HCEC 1CT (cell line): ENCODE results near the gene ZNF3.

Experiments
- DNase-seq: peaks from one replicate; pipeline ENCODE4 v3.0.0-alpha.2; 2017

ZNF3 gene

DNA sequence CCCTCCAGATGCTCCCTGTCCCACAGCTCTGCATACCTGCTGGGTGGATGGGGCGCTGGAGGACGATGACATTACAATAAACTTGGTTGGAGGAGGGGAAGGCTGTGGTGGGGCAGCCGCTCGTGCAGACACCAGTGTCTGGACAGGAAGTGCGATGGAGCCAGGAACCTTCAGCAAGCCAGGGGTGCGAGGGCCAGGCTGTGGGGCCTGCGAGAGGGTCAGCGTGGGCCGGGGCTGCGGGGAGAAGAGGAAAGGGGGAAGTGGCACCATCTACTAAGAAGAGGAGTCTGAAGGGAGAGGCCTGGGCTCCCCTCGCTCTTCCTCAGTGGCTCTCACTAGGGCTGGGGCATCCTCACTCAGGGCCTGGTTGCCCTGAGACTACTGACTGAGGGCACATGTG, 26.4 kb upstream of the ZNF3 start:
- no peak for DNase-seq

DNA sequence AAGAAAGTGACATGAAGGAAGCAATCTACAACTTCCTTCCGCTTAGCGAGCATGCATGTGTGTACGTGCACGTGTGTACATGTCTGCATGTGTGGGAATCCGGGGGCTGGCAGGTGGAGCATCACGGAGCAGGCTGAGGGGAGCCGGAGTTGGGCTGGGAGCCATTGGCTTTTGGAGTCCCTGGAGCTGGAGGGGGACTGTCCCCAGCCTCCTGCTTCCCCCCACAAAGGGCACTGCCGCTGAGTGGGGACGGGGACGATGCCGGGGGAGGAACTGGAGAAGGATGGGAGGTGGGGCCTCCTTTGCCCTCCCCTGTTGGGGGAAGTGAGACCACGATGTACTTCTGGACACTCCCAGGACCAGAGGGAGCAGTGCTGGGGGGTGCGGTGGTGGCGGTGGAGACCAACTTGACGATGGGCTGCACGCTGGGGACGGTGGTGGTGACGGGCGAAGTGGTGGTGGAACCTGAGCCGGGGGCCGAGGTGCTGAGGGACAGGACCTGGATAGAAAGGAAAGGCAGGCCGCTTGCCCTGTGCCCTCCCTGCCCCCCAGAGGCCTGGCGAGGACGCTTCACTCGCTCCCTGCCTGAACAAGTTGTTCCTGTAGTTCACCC, 25.7 kb upstream of the ZNF3 start:
- no peak for DNase-seq

DNA sequence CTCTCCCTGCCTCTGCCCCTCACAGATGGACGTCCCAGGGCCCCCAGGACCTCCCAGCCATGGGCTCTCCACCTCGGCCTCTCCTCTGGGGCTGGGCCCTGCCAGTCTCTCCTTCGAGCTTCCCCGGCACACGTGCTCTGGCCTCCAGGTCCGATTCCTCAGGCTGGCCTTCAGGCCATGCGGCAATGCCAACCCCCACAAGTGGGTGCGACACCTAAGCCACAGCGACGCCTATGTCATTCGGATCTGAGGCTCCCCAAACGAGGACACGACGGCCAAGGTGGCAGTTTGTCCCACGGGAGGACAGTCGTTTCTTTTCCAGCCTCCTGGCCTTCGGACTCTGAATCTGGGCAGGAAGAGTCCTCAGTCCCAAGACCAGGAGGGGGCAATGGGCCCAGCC, 25.1 kb upstream of the ZNF3 start:
- no peak for DNase-seq

DNA sequence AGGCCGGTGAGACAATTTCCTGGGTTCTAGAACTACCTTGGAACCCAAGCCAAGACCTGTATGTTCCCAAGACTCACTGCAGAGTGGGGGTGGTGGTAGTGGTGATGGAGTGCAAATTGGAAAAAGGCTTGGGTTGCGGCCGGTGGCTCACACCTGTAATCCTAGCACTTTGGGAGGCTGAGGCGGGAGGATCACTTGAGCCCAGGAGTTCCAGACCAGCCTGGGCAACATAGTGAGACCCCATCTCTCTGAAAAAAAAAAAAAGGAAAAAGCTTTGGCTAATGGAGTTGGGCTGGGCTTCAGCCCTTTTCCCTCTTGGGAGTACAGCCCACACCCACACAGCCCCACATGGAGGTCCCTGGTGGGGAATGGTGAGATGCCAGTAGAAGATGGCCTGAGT, 24.0 kb upstream of the ZNF3 start:
- DNase-seq: no peak

DNA sequence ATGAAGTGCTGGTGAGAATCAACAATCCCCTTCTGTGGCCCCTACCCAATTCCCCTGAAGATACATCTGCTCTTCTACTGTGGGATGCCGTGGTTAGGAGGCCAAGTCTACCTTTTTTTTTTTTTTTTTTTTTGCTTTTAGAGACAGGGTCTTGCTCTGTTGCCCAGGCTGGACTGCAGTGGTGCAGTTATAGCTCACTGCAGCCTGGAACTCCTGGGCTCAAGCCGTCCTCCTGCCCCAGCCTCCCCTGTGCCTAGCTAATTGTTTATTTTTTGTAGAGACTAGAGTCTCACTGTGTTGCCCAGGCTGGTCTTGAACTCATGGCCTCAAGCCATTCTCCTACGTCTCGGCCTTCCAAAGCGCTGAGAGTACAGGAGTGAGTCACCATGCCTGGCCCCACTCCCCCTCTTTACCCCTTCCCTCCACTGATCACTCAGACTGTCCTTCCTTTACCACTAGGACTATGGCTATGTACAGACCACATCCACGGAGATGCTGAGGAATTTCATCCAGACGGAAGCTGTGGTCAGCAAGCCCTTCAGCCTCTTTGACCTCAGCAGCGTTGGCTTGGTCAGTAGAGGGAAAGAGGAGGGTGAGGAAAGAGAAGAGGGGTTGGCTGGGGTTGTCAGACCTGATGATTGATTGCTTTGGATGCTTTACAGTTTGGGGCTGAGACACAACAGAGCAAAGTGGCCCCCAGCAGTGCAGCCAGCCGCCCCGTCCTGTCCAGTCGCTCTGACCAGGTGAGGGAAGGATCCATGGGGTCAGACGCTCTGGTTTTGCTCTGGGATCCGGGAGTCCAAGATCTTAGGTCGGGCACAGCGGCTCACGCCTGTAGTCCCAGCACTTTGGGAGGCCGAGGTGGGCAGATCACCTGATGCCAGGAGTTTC, 21.7 kb upstream of the ZNF3 start:
- DNase-seq: peak; percentile 98

DNA sequence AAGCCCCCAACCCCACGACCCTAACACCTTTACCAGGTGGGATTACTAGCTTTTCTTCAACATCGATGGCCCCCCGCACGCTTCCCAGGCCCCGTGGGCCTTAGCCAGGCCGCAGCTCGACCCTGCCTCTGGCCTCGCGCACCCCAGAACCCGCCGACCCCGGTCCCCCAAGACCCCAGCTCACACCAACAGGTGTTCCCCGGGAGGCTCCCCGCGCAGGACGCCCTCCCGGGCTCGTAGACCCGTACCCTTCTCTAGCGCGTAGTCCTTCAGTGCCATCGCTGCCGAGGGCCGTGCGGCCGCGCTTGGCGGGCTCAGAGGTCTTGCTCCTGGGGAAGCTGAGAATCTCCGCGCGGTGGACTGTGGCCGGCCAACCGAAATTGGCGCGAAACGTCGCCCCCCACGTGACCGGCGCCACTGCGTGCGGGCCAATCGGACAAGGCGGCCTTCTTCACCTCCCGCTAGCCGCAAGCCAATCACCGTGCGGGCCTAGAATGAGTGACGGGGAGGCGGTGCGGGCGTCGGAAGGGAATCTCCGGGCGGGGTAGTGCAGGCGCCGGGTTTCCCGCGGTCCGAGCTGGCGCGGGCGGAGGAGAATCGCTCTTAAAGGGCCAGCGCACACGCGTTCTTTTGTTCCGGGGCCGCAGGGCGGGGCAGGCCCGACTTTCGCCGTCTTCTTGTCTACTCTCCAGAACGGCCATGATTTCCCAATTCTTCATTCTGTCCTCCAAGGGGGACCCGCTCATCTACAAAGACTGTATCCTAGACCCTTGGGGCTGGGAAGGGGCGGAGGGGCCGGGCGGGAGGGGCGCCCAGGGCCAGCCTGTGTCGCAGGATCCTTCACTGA, 19.7 kb upstream of the ZNF3 start, which contains the start of the genes AP4M1 and MCM7:
Gene AP4M1 (plus strand): TSS at position 628 of the 847 bp plus-strand sequence. CDS start 72 bp downstream, at position 700.
Gene MCM7 (minus strand): TSS at position 382 of the 847 bp plus-strand sequence. CDS start 103 bp downstream, at position 279.
- DNase-seq: peak; percentile 100

DNA sequence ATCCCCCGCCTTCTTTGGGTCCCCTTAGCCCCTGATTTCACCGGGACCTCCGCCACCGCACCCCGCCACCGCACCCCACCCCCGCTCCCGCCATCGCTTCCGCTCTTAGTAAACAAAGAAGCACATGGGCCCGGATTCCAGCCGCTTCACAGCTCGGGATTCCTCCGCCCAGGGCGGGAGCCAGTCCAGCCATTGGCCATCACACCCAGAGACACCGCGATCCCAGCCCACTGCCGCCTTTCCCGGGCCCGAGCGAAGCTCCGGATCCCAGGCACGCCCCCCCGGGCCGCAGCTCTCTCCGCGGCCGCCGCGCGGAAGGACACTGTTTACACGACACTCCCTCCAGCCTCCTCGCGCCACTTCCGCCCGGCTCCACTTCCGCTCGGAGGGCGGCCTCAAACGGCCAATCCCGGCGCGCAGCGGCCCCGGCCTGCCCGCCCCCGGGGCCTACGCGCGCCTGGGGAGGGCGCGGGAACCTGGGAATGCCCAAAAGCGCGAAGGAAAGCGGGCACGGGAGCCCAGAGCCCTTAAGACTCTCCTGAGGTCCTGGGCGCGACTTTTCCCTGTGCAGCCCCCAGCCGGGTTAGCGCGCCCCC, 19.0 kb upstream of the ZNF3 start:
- peak; percentile 98 for DNase-seq

DNA sequence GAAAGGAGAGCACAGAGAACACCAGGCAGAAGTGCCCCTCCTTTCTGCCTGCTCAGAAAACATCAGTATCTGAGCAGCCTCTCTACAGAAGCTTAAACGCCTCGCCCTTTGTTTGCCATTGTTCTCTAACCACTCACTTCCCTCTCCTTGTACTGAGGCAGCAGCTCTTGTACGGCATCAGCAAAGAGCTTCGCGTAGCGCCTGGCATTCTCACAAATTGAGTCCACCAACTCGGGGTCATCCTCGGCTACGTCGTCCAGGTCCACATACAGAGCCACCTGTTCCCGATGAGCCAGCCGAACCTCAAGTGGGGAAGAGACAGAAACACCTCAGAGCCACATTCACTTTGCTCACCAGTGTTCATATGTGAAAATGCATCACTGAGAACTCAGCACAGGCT, 17.9 kb upstream of the ZNF3 start:
- DNase-seq: no peak

DNA sequence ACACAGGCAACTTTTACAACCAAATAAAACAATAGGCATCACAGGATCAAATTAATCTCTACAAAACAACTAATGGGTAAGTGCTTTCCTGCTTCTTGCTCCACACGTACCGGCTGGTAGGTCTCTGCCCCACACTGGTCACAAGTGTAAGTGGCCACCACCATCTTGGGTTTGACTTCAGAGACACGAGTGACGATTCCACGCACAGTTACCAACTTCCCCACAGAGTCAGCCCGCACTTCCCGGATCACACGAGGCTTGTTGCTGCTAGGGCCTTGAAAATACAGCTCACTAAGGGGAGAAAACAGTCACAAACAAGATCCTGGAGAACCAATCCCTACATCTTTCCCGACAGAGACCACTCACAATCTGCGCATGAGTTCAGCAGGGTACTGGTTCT, 17.4 kb upstream of the ZNF3 start:
- no peak for DNase-seq

DNA sequence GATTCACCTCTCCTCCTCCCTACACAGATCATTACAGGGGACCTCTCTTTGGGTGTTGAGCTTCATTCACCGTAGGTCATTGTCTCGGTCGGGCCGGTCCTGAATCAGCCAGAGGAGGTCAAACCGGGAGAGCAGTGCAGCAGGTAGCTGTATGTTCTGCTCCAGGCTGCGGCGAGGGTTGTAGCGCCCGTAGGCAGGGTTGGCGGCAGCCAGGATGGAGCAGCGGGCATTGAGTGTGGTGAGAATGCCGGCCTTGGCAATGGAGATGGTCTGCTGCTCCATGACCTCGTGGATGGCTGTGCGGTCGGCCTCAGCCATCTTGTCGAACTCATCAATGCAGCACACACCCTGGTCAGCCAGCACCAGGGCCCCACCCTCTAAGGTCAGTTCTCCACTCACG, 14.2 kb upstream of the ZNF3 start:
- no peak for DNase-seq

DNA sequence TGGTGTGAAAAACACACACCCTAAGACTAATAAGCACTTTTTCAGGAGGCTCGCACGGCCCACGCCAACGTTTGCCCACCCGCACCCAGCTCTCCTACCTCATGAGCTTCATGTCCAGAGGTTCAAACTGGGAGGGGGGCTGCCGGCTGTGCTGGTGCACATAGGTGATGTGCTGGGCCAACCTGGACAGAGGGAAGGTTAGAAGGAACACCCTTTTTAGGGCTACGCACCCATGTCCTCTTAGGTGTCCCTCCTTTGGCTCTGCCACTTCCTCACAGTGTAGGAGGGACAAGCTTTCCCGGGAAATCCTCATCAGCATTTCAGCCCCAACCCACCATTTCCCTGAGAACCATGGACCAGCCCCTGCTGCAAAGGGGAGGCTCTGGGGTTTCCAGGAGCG, 13.8 kb upstream of the ZNF3 start:
- no peak for DNase-seq

DNA sequence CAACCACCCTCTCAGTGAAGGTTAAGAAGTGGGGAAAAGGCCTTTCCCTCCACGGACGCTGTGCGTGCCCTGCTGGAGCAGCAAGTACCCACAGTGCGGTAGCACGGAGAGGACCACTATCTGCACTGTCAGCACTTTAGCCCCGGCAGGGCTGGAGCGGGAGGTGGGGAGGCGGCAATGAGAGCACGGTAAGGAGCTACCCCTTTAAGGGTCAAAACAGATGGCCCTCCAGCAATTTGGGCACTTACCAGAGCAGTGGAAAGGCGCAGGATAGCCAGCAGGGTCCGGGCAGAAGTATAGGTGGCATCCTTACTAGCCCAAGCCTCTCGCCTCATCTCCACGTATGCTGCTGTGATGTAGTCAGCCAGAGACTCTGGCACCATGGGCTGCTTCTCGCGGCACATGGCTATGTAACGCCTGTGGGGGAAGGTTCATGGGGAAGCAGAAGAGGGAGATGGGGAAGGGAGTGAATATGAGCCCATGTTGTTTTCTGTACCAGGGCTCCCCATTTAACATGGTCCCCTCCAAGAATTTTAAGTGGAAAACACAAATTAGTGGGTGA, 12.5 kb upstream of the ZNF3 start:
- no peak for DNase-seq

DNA sequence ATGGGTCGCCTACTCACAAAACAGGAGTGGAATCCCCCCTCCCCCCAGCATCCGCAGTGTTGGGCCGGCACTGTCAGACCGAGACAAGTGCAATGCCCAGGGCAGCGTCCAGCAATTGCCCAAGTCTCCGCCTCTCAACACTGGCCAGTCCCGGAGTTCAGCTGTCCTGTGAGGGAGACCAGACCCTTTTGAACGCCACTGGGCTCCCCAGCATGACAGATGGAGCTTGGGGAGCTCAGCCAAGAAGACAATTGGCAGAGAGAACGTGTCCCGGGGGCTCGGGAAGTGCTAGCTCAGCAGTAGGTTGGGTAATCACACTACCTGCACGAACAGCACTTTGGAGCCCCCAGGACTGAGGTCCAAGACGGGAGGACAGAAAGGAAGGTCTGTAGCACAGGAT, 12.0 kb upstream of the ZNF3 start:
- DNase-seq: no peak

DNA sequence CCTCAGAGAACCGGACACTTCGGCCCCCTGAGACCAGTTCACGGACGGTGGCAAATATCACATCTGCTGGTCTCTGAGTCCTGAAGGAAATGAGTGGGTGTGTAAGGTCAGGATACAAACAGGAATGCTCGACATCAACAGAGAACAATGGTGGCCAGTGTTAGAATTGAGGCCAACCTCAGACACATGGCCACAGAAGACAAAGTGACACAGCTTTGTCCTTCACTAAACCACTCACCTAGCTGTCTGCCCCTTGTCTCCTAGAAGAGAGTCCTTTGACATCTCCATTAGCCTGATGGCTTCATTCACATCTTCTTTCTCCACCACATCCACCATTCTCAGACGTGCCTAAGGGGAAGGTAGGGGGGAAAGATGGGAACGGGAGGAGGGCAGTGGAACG, 11.5 kb upstream of the ZNF3 start:
- no peak for DNase-seq

DNA sequence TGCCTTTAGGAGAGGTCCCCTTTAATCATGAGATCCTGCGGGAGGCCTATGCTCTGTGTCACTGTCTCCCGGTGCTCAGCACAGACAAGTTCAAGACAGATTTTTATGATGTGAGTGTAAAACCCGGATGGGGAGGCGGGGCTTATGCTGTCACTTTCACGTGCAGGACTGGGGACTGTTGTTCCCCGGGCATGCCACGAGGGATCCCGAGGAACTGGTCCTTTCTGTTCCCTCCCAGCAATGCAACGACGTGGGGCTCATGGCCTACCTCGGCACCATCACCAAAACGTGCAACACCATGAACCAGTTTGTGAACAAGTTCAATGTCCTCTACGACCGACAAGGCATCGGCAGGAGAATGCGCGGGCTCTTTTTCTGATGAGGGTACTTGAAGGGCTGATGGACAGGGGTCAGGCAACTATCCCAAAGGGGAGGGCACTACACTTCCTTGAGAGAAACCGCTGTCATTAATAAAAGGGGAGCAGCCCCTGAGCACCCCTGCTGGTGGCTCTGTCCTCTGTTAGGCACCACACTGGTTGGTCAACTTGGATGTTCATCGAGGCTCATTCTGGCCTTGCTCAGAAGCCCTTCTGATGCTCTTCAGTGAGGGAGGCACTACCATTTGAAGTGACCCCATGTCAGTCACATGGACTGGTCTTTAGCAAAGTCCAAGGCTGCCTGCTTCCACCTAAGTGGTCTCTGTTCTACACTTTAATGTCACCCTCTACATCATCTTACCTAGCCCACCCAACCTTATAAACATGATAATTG, 10.1 kb upstream of the ZNF3 start:
- DNase-seq: no peak

DNA sequence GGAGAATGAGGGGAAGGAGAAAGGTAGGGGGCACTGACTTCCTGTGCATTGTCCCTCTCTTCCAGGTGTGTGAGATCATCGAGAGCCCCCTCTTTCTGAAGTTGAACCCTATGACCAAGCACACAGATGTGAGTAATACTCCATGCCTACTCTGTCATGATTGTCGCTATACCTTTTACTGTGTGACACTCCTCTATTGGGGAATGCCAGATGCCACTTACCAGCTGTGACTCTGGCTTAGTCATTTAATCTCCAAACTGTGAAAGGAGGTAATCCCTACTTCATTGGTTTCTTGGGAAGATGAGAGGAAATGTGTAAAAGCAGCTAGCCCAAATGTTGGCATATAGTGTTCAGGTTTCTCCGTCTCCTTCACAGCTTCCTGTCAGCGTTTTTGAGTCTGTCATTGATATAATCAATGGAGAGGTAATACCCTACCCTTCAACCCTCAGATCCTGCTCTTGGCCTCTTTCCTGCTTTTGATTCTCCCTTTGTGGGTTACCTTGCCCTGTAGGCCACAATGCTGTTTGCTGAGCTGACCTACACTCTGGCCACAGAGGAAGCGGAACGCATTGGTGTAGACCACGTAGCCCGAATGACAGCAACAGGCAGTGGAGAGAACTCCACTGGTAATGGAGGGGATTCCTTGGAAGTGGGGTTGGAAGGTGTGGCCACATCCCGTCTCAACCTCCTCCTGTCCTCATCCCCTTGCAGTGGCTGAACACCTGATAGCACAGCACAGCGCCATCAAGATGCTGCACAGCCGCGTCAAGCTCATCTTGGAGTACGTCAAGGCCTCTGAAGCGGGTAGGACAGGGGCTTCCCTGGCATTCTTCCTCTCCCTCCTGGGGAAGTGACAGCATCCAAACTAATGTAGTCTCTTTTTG, 9.2 kb upstream of the ZNF3 start:
- DNase-seq: peak; percentile 28

DNA sequence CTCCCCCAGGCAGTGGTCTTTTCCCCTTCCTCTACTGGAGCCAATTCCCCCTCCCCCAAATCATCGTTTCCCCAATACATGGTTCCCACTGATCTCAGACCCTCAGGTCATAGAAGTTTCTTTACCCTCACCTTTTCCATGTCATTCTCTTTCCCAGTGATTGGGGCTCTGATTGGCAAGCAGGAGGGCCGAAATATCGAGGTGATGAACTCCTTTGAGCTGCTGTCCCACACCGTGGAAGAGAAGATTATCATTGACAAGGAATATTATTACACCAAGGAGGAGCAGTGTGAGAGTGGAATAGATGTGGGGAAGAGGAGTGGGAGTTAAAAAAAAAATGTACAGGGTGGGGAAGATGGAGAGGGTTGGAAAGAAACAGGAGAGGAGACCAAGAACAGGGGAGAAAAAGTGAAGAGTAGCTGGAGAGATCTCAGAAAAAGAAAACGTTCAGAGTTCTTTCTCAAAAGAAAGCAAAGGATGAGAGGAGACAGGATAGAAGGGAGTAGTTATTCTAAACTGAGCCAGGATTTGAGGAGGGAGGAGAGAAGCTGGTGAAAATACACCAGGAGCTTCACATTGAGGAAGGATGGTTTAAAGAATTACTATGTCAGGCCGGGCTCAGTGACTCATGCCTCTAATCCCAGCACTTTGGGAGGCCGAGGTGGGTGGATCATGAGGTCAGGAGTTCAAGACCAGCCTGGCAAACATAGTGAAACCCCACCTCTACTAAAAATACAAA, 8.1 kb upstream of the ZNF3 start:
- DNase-seq: peak; percentile 62

DNA sequence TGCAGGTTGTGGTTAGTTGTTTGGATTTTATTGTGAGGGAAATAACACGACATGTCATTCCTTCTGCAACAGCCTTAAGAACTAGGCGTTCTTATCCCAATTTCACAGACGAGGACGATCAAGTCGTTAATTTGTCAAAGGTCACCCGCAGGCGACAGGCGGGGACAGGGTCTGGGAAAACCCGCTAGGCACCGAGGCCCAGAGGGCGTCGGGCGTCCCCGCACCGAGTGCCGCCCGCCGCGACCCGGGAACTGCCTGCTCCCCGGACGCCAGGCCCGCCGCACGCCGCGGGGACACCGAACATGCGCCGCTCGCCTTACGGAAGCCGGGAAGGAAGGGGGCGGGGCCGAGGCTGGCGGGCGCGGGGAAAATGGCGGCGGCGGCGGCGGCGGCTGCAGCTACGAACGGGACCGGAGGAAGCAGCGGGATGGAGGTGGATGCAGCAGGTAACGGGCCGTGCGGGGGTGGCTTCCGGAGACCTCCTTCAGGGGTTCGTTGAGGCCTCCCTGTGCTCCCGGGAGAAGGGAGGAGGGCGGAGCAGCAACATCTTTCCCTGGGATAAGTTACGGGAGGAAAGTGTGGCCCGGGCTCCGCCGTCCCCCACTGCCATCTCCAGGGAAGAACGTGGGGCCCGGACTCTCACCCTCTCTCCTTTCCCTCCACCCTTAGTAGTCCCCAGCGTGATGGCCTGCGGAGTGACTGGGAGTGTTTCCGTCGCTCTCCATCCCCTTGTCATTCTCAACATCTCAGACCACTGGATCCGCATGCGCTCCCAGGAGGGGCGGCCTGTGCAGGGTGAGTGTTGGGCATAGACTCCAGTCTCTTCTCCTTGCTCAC, 7.3 kb upstream of the ZNF3 start, which contains the start of gene COPS6:
Gene COPS6 (plus strand): TSS at position 349 of the 837 bp plus-strand sequence. CDS start 22 bp downstream, at position 371.
- peak; percentile 70 for DNase-seq

DNA sequence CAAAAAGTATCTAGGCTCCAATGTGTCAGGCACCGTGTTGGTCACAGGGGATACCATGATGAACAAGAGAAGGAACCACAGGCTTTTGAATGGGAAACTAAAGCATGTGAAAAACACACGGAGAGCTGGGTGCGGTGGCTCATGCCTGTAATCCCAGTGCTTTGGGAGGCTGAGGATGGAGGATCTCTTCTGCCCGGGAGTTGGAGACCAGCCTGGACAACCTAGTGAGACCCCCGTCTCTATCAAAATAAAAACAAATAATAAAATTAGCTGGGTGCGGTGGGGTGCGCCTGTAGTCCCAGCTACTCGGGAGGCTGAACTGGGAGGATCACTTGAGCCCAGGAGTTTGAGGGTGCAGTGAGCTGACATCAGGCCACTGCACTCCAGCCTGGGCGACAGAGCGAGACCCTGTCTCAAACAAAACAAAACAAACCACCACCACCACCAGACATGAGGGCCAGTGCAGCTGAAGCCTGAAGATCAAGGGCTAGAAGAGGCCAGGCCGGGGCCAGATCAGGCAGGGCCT, 6.6 kb upstream of the ZNF3 start:
- no peak for DNase-seq
